Small intestine (tissue), 7 donors: ENCODE measurements around the gene ITSN2. TPM values are rescaled to one million over a fixed set of nuclear protein-coding genes. Genes with fewer than 3 reads are reported as not detected.
"Not testable (repeated sequence)": the region's sequence is repeated elsewhere in the genome, so short reads cannot be mapped to it uniquely, and the experiment has no call there.

Experiments used
- DNase-seq, 2 donors: peaks; one replicate each; pipeline versions ENCODE4 v3.0.0 to v3.0.0-alpha.2; 2013
- FAIRE-seq: peaks from 2 replicates; lab custom pipeline; 2012; peaks lifted over from hg19 to GRCh38; lab: Jason Lieb, UNC
- H3K27ac ChIP-seq, 3 donors: one replicate each; pipeline ENCODE4 v1.5.1; 2013; ENCODE audit warnings: low read length in 2 of 3, mild to moderate bottlenecking in 2 of 3, control low read depth in 1 of 3, inconsistent platforms in 1 of 3, low read depth in 1 of 3, moderate library complexity in 1 of 3
- H3K27me3 ChIP-seq, 3 donors: one replicate each; pipeline ENCODE4 v1.6.1; 2013; ENCODE audit warnings: low read length in 3 of 3, inconsistent platforms in 1 of 3; ENCODE audit not compliant: control insufficient read depth in 3 of 3, insufficient read depth in 3 of 3
- H3K36me3 ChIP-seq, 3 donors: one replicate each; pipeline ENCODE4 v1.6.1; 2013; ENCODE audit warnings: low read length in 3 of 3, inconsistent platforms in 1 of 3, low read depth in 1 of 3, mild to moderate bottlenecking in 1 of 3, moderate library complexity in 1 of 3; ENCODE audit not compliant: control insufficient read depth in 3 of 3, insufficient read depth in 2 of 3
- H3K4me1 ChIP-seq, 3 donors: one replicate each; pipeline ENCODE4 v1.6.1; 2013; ENCODE audit warnings: low read length in 2 of 3, inconsistent platforms in 1 of 3, low read depth in 1 of 3, mild to moderate bottlenecking in 1 of 3, moderate library complexity in 1 of 3; ENCODE audit not compliant: control insufficient read depth in 3 of 3, insufficient read depth in 2 of 3
- H3K4me3 ChIP-seq, 3 donors: one replicate each; pipeline ENCODE4 v1.5.1; 2013; ENCODE audit warnings: low read length in 3 of 3, control low read depth in 1 of 3, inconsistent platforms in 1 of 3, low read depth in 1 of 3, mild to moderate bottlenecking in 1 of 3, moderate library complexity in 1 of 3
- H3K9me3 ChIP-seq, 2 donors: one replicate each; pipeline ENCODE4 v1.6.1; 2013; ENCODE audit warnings: low read depth in 1 of 2, low read length in 1 of 2; ENCODE audit not compliant: control insufficient read depth in 2 of 2, insufficient read depth in 1 of 2
- WGBS, 3 donors: extraction: QIAGEN DNeasy Blood & Tissue Kit; methylation state at CpG; one replicate each; pipeline ENCODE4 v1.1.7; 2013; 5-methylcytosine and 5-hydroxymethylcytosine counted together
- polyA plus RNA-seq, 4 donors: library from polyadenylated mRNA; stranded (reverse) in 3 of 4; unstranded in 1 of 4; fragments of 200-250 nt in 3 of 4; fragments of 120-200 nt in 1 of 4; gene quantifications; one replicate each; pipeline versions ENCODE4 v1.2.1 to v1.2.3, GENCODE V29; 2013
- donor health status: healthy with polysubstance abuse.
- donor health status: control.
- donor health status: control.
- donor health status: Bipolar disorder and iron deficiency.
- donor health status: healthy.

The ITSN2 gene
- polyA plus RNA-seq, 4 donors = 16.3 to 37.1 (median 29.5) TPM

- H3K4me3 ChIP-seq, H3K9me3 ChIP-seq, H3K27ac ChIP-seq, DNase-seq, H3K36me3 ChIP-seq, FAIRE-seq, H3K27me3 ChIP-seq: not testable (repeated sequence)
- 81 to 91% (median 87%) methylated on average over 9 of the region's 9 CpGs for WGBS, 3 donors
- peaks cover 2 to 19% (median 9%) of the 10 kb centered on the region in 3 donors for H3K4me1 ChIP-seq
Observed at GRCh38 chr2:24339098-24339497, 21.2 kb downstream of the ITSN2 start.

- Histone ChIP-seq H3K36me3 (no peaks in the 10 kb centered on the region), H3K27ac (peak overlapping the region in 1 of 3 donors; percentile 24), H3K4me3 (no peak overlapping the region), H3K9me3 (no peaks in the 10 kb centered on the region), H3K27me3 (no peaks in the 10 kb centered on the region), H3K4me1 (peaks cover 2 to 19% (median 9%) of the 10 kb centered on the region in 3 donors)
- FAIRE-seq (no peak), DNase-seq (peak; percentile 35 to 59)
- 16 to 38% (median 25%) methylated on average over 1 of the region's 1 CpG for WGBS, 3 donors
Observed at GRCh38 chr2:24337890-24338289, 22.4 kb downstream of the ITSN2 start.

- DNase-seq = no peak
- Histone ChIP-seq H3K4me1 (peaks cover 0 to 15% (median 3%) of the 10 kb centered on the region in 3 donors), H3K4me3 (no peak overlapping the region), H3K36me3 (no peaks in the 10 kb centered on the region), H3K9me3 (no peaks in the 10 kb centered on the region), H3K27me3 (no peaks in the 10 kb centered on the region), H3K27ac (no peak overlapping the region)
- FAIRE-seq = no peak
- WGBS, 3 donors = 80 to 93% (median 88%) methylated on average over 4 of the region's 4 CpGs
Observed at GRCh38 chr2:24336811-24337210, 23.5 kb downstream of the ITSN2 start.

- no peak overlapping the region for H3K4me3 ChIP-seq
- no peak for FAIRE-seq
- no peaks in the 10 kb centered on the region for H3K9me3 ChIP-seq
- no peaks in the 10 kb centered on the region for H3K27me3 ChIP-seq
- no peak overlapping the region for H3K27ac ChIP-seq
- DNase-seq = no peak
- H3K36me3 ChIP-seq = peaks cover 0 to 3% (median 0%) of the 10 kb centered on the region in 3 donors
- H3K4me1 ChIP-seq = peaks cover 0 to 15% (median under 1%) of the 10 kb centered on the region in 3 donors
- WGBS, 3 donors = 77 to 85% (median 82%) methylated on average over 8 of the region's 9 CpGs
Observed at GRCh38 chr2:24334245-24334633, 26.1 kb downstream of the ITSN2 start.

- no peak for DNase-seq
- Histone ChIP-seq H3K4me1 (peaks cover 0 to 12% (median 0%) of the 10 kb centered on the region in 3 donors), H3K9me3 (no peaks in the 10 kb centered on the region), H3K36me3 (peaks cover 0 to 3% (median 0%) of the 10 kb centered on the region in 3 donors), H3K4me3 (no peak overlapping the region), H3K27me3 (no peaks in the 10 kb centered on the region), H3K27ac (no peak overlapping the region)
- WGBS, 3 donors = 80 to 95% (median 90%) methylated on average over 2 of the region's 2 CpGs
- no peak for FAIRE-seq
Observed at GRCh38 chr2:24332791-24333540, 27.4 kb downstream of the ITSN2 start.

- FAIRE-seq (no peak), DNase-seq (no peak)
- peaks cover 0 to 4% (median 0%) of the 10 kb centered on the region in 3 donors for H3K4me1 ChIP-seq
- no peaks in the 10 kb centered on the region for H3K27me3 ChIP-seq
- H3K4me3 ChIP-seq = no peak overlapping the region
- H3K36me3 ChIP-seq = peaks cover 0 to 4% (median 0%) of the 10 kb centered on the region in 3 donors
- 81 to 89% (median 84%) methylated on average over 11 of the region's 11 CpGs for WGBS, 3 donors
- H3K27ac ChIP-seq = no peak overlapping the region
- no peaks in the 10 kb centered on the region for H3K9me3 ChIP-seq
Observed at GRCh38 chr2:24330161-24330560, 30.2 kb downstream of the ITSN2 start.

- no peak for DNase-seq
- Histone ChIP-seq H3K27me3 (no peaks in the 10 kb centered on the region), H3K27ac (no peak overlapping the region), H3K36me3 (peaks cover 0 to 6% (median 0%) of the 10 kb centered on the region in 3 donors), H3K9me3 (no peaks in the 10 kb centered on the region), H3K4me3 (no peak overlapping the region), H3K4me1 (peaks cover 0 to 4% (median 0%) of the 10 kb centered on the region in 3 donors)
- FAIRE-seq = no peak
- 29 to 59% (median 49%) methylated on average over 2 of the region's 2 CpGs for WGBS, 3 donors
Observed at GRCh38 chr2:24329700-24330099, 30.6 kb downstream of the ITSN2 start.

GRCh38 chr2:24328010-24328409 is 32.3 kb downstream of the ITSN2 start:
- DNase-seq (no peak), FAIRE-seq (no peak)
- H3K36me3 ChIP-seq = peaks cover 0 to 9% (median 0%) of the 10 kb centered on the region in 3 donors
- no peak overlapping the region for H3K27ac ChIP-seq
- H3K9me3 ChIP-seq = no peaks in the 10 kb centered on the region
- H3K4me1 ChIP-seq = peaks cover 0 to 4% (median 0%) of the 10 kb centered on the region in 3 donors
- H3K4me3 ChIP-seq = no peak overlapping the region
- 50 to 67% (median 63%) methylated on average over 3 of the region's 3 CpGs for WGBS, 3 donors
- H3K27me3 ChIP-seq = no peaks in the 10 kb centered on the region
